Effector memory CD8-positive, alpha-beta T cell (primary cell): ENCODE data around the gene ALK.

Source experiments
- ATAC-seq: fragments of 150-1000 bp; cut with Tn5 transposase; replicated peaks from 2 replicates; pipeline ENCODE4 v1.10.0; 2021; ENCODE audit warnings: mild to moderate bottlenecking, moderate library complexity
- DNase-seq, 3 experiments: peaks; one replicate each; pipeline ENCODE4 v3.0.0; 2021
- H3K27ac Mint-ChIP-seq, 2 donors: one replicate each; pipeline ENCODE4 v1.8.0; 2022; ENCODE audit warnings: mild to moderate bottlenecking in 2 of 2, mixed read lengths in 2 of 2, moderate library complexity in 2 of 2
- H3K27me3 Mint-ChIP-seq, 2 donors: one replicate each; pipeline ENCODE4 v1.8.0; 2022; ENCODE audit warnings: mixed read lengths in 2 of 2
- H3K36me3 Mint-ChIP-seq: one replicate; pipeline ENCODE4 v1.8.0; 2022; ENCODE audit warnings: mild to moderate bottlenecking, moderate library complexity, mixed read lengths; ENCODE audit not compliant: insufficient read depth
- H3K4me1 Mint-ChIP-seq, 2 donors: one replicate each; pipeline ENCODE4 v1.8.0; 2022; ENCODE audit warnings: low read depth in 2 of 2, mixed read lengths in 2 of 2
- H3K4me3 Mint-ChIP-seq, 2 donors: one replicate each; pipeline ENCODE4 v1.8.0; 2022; ENCODE audit warnings: mild to moderate bottlenecking in 2 of 2, mixed read lengths in 2 of 2, moderate library complexity in 2 of 2
- H3K9me3 Mint-ChIP-seq, 2 donors: one replicate each; pipeline ENCODE4 v1.8.0; 2022; ENCODE audit warnings: mixed read lengths in 2 of 2

ALK gene

GRCh38 chr2:29817801-29818680, 103.3 kb downstream of the ALK start:
- ATAC-seq (no peak), DNase-seq (no peak)
- H3K36me3 Mint-ChIP-seq, result no peaks in the 10 kb centered on the region
- peaks cover 0 to 4% of the 10 kb centered on the region in 2 donors for H3K27me3 Mint-ChIP-seq
- H3K27ac Mint-ChIP-seq, result no peak overlapping the region
- no peaks in the 10 kb centered on the region for H3K9me3 Mint-ChIP-seq
- no peaks in the 10 kb centered on the region for H3K4me1 Mint-ChIP-seq
- no peak overlapping the region for H3K4me3 Mint-ChIP-seq

GRCh38 chr2:29817299-29817698, 104.1 kb downstream of the ALK start:
- ATAC-seq (no peak), DNase-seq (no peak)
- H3K4me1 Mint-ChIP-seq, result no peaks in the 10 kb centered on the region
- H3K27ac Mint-ChIP-seq, result no peak overlapping the region
- no peaks in the 10 kb centered on the region for H3K36me3 Mint-ChIP-seq
- no peaks in the 10 kb centered on the region for H3K9me3 Mint-ChIP-seq
- H3K27me3 Mint-ChIP-seq, result no peaks in the 10 kb centered on the region
- H3K4me3 Mint-ChIP-seq, result no peak overlapping the region

- Mint-ChIP-seq H3K9me3 (no peaks in the 10 kb centered on the region), H3K27ac (no peak overlapping the region), H3K36me3 (no peaks in the 10 kb centered on the region), H3K27me3 (peaks cover 0 to 4% of the 10 kb centered on the region in 2 donors), H3K4me3 (no peak overlapping the region), H3K4me1 (no peaks in the 10 kb centered on the region)
- no peak for DNase-seq
- no peak for ATAC-seq
These were observed 104.7 kb downstream of the ALK start for GRCh38 chr2:29816651-29817050.

GRCh38 chr2:29811378-29811777, 110.0 kb downstream of the ALK start:
- ATAC-seq (no peak), DNase-seq (no peak)
- Mint-ChIP-seq H3K4me1 (no peaks in the 10 kb centered on the region), H3K36me3 (no peaks in the 10 kb centered on the region), H3K27ac (no peak overlapping the region), H3K4me3 (no peak overlapping the region), H3K27me3 (peaks cover 18 to 24% of the 10 kb centered on the region in 2 donors), H3K9me3 (no peaks in the 10 kb centered on the region)

GRCh38 chr2:29810956-29811355, 110.4 kb downstream of the ALK start:
- H3K4me1 Mint-ChIP-seq, result no peaks in the 10 kb centered on the region
- H3K4me3 Mint-ChIP-seq, result no peak overlapping the region
- H3K27me3 Mint-ChIP-seq, result peaks cover 22 to 28% of the 10 kb centered on the region in 2 donors
- ATAC-seq, result no peak
- H3K27ac Mint-ChIP-seq, result no peak overlapping the region
- DNase-seq, result no peak
- no peaks in the 10 kb centered on the region for H3K36me3 Mint-ChIP-seq
- peaks cover 0 to under 1% of the 10 kb centered on the region in 2 donors for H3K9me3 Mint-ChIP-seq

- Mint-ChIP-seq H3K27me3 (peaks cover 39 to 48% of the 10 kb centered on the region in 2 donors), H3K27ac (no peak overlapping the region), H3K9me3 (peaks cover 4 to 8% of the 10 kb centered on the region in 2 donors), H3K36me3 (no peaks in the 10 kb centered on the region), H3K4me1 (no peaks in the 10 kb centered on the region), H3K4me3 (no peak overlapping the region)
- ATAC-seq (no peak), DNase-seq (no peak)
These were observed 113.1 kb downstream of the ALK start for GRCh38 chr2:29808321-29808720.

- Mint-ChIP-seq H3K9me3 (peaks cover 4 to 8% of the 10 kb centered on the region in 2 donors), H3K27ac (no peak overlapping the region), H3K36me3 (no peaks in the 10 kb centered on the region), H3K4me3 (no peak overlapping the region), H3K4me1 (no peaks in the 10 kb centered on the region), H3K27me3 (peaks cover 39 to 49% of the 10 kb centered on the region in 2 donors)
- DNase-seq (no peak), ATAC-seq (no peak)
These were observed 114.3 kb downstream of the ALK start for GRCh38 chr2:29807082-29807481.

- ATAC-seq, result no peak
- Mint-ChIP-seq H3K4me3 (no peak overlapping the region), H3K36me3 (no peaks in the 10 kb centered on the region), H3K4me1 (no peaks in the 10 kb centered on the region), H3K27me3 (peaks cover 33 to 49% of the 10 kb centered on the region in 2 donors), H3K9me3 (peaks cover 4 to 8% of the 10 kb centered on the region in 2 donors), H3K27ac (no peak overlapping the region)
- DNase-seq, result no peak
These were observed 114.9 kb downstream of the ALK start for GRCh38 chr2:29806461-29806860.

- ATAC-seq (no peak), DNase-seq (no peak)
- Mint-ChIP-seq H3K9me3 (peaks cover 4 to 8% of the 10 kb centered on the region in 2 donors), H3K27ac (no peak overlapping the region), H3K27me3 (peaks cover 40 to 57% of the 10 kb centered on the region in 2 donors), H3K4me3 (no peak overlapping the region), H3K4me1 (no peaks in the 10 kb centered on the region), H3K36me3 (no peaks in the 10 kb centered on the region)
These were observed 116.7 kb downstream of the ALK start for GRCh38 chr2:29804671-29805070.

- H3K9me3 Mint-ChIP-seq, result peaks cover 4 to 8% of the 10 kb centered on the region in 2 donors
- ATAC-seq (no peak), DNase-seq (no peak)
- peaks cover 35 to 59% of the 10 kb centered on the region in 2 donors for H3K27me3 Mint-ChIP-seq
- H3K4me1 Mint-ChIP-seq, result no peaks in the 10 kb centered on the region
- H3K4me3 Mint-ChIP-seq, result no peak overlapping the region
- no peaks in the 10 kb centered on the region for H3K36me3 Mint-ChIP-seq
- H3K27ac Mint-ChIP-seq, result no peak overlapping the region
These were observed 117.8 kb downstream of the ALK start for GRCh38 chr2:29803537-29803936.

- no peak overlapping the region for H3K4me3 Mint-ChIP-seq
- DNase-seq, result no peak
- H3K4me1 Mint-ChIP-seq, result no peaks in the 10 kb centered on the region
- H3K27me3 Mint-ChIP-seq, result peaks cover 33 to 59% of the 10 kb centered on the region in 2 donors
- H3K9me3 Mint-ChIP-seq, result peaks cover 4 to 8% of the 10 kb centered on the region in 2 donors
- ATAC-seq, result no peak
- H3K36me3 Mint-ChIP-seq, result no peaks in the 10 kb centered on the region
- no peak overlapping the region for H3K27ac Mint-ChIP-seq
These were observed 118.4 kb downstream of the ALK start for GRCh38 chr2:29802986-29803385.

GRCh38 chr2:29799628-29800027, 121.8 kb downstream of the ALK start:
- Mint-ChIP-seq H3K4me3 (no peak overlapping the region), H3K9me3 (no peaks in the 10 kb centered on the region), H3K27me3 (peaks cover 25 to 36% of the 10 kb centered on the region in 2 donors), H3K27ac (no peak overlapping the region), H3K36me3 (no peaks in the 10 kb centered on the region), H3K4me1 (no peaks in the 10 kb centered on the region)
- DNase-seq (no peak), ATAC-seq (no peak)

- Mint-ChIP-seq H3K4me3 (no peak overlapping the region), H3K27me3 (peaks cover 21 to 26% of the 10 kb centered on the region in 2 donors), H3K27ac (no peak overlapping the region), H3K9me3 (peaks cover 0 to 6% of the 10 kb centered on the region in 2 donors), H3K36me3 (no peaks in the 10 kb centered on the region), H3K4me1 (no peaks in the 10 kb centered on the region)
- DNase-seq, result no peak
- no peak for ATAC-seq
These were observed 123.5 kb downstream of the ALK start for GRCh38 chr2:29797916-29798315.

GRCh38 chr2:29796446-29796845, 124.9 kb downstream of the ALK start:
- Mint-ChIP-seq H3K27ac (no peak overlapping the region), H3K27me3 (peaks cover 27 to 32% of the 10 kb centered on the region in 2 donors)

More at GRCh38 chr2:29796446-29796845, 124.9 kb downstream of the ALK start:
- Mint-ChIP-seq H3K36me3 (no peaks in the 10 kb centered on the region), H3K4me3 (no peak overlapping the region), H3K9me3 (peaks cover 0 to 7% of the 10 kb centered on the region in 2 donors), H3K4me1 (no peaks in the 10 kb centered on the region)
- DNase-seq (no peak), ATAC-seq (no peak)
